ACHN (cell line): Measurements from ENCODE around the gene MT4.

Source experiments
- DNase-seq: peaks from one replicate; pipeline ENCODE4 v3.0.0-alpha.2; 2015
- in situ Hi-C: cut with HindIII; loops from 2 replicates; pipeline ENCODE4 v1.10.0; 2017; ENCODE audit warnings: low sequenced_read_pairs, low pct_ligation_motif_present, low pct_unique_long_range_greater_than_20kb

The MT4 gene

DNA sequence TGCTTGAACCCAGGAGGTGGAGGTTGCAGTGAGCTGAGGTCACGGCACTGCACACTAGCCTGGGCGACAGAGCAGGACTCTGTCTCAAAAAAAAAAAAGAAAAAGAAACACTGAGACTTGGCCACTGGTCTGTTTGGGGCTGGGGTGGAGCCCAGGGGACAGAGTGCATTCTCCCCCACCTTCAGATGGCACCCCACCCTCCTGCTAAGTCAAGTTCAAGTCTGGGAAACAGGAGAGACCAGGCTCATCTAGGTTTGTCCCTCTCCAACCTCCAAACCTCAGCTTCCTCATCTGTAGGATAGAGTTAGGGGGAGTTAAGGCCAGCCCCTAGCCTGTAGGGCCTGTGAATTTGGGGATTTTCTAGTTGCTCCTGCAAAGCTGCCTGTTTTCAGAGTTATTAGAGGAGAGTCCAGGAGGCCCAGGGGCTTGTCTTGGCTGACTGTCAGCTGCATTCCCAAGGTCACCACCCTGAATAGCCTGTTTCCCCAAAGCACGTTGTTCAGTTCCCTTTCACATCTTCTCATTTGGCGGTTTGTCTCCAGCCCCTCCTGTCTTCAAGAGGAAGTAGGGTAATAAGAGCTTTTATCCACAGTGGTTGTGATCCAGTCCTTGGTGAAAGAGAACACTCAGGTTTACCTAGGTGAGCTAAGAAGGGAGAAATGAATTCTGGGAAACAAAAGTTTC is 26.6 kb downstream of the MT4 start:
- DNase-seq = no peak
- in situ Hi-C loops = no loop called here

- DNase-seq = no peak
- in situ Hi-C loops = no loop called here
These were observed 28.9 kb downstream of the MT4 start for GRCh38 chr16:56593573-56594291.

GRCh38 chr16:56594292-56594619 is 29.4 kb downstream of the MT4 start:
- in situ Hi-C loops = no loop called here
- no peak for DNase-seq

- in situ Hi-C loops = no loop called here
- peak; percentile 73 for DNase-seq
These were observed 35.6 kb downstream of the MT4 start for GRCh38 chr16:56600398-56600999.

DNA sequence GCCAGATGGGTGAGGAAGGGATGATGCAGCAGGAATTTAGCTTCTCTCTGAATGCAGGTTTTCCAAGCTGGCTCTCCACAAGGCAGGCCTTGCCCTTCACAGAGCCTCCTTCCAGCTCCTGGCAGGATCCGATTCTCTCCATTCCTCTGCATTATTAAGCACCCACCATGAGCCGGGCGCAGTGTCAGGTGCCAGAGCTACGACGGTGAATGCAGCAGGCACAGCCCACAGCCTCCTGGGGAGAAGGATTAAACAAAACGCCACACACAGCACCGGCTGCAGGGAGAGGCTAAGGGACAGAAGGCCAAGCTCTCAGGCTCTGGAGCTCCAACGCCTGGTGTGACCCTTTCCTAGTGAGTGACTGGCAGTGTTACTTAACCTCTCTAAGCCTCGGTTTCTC is 36.5 kb downstream of the MT4 start:
- in situ Hi-C loops = no loop called here

DNA sequence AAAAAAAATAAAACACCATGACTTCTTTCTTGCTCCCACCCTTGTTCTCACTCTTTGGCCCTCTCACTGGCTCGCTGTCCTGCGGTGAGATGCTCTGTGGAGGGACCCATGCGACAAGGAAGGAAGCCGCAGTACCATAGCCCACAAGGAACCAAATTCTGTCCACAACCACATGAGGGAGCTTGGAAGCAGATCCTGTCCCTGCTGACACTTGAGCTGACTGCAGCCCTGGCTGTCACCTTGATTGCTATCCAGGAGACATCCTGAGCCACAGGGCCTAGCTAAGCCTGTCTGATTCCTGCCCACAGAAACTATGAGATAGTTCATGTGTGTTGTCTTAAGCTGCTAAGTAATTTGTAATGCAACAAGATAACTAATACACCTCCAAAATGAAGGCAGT is 38.7 kb downstream of the MT4 start:
- DNase-seq = peak; percentile 75
- in situ Hi-C loops = no loop called here

More for the DNA sequence above, 36.5 kb downstream of the MT4 start:
- no peak for DNase-seq

DNA sequence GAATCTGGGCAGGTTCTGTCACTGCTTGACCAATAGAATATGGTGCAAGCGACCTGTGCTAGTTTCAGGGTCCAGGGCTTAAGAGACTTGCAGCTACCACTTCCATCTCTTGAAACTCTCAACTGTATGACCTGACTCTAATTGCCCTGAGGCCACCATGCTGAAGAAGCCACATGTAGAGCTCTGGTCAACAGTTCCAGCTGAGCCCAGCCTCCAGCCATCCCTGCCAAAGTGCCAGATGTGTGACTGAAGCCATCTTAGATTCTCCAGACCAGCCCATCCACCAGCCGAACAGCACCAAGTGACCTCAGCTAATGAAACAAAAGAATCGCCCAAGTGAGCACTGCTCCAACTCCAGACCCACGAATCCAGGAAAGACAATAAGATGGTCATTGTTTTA is 40.1 kb downstream of the MT4 start:
- in situ Hi-C loops = no loop called here
- no peak for DNase-seq

DNA sequence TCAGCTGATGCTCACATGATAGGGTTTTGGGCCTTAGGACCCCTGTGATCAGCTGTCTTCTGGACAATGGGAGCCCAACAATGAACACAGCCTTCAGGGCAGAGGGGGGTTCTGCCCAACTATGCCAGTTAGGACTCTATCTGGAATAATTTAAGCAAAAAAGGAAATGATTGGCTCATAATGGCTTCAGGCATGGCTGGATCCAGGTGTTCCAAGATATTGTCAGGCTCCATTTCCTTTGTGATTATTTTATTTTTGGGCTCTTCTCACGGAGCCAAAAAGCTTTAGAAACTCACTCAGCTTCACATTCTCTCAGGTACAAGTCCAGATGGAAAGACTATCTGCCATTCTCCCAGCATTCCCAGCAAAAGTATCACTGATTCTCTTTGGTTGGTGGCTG is 40.6 kb downstream of the MT4 start:
- in situ Hi-C loops = no loop called here
- no peak for DNase-seq

GRCh38 chr16:56606071-56606475 is 41.2 kb downstream of the MT4 start:
- peak; percentile 78 for DNase-seq
- in situ Hi-C loops = no loop called here

GRCh38 chr16:56606476-56607108 is 41.7 kb downstream of the MT4 start:
- DNase-seq = peak; percentile 87
- in situ Hi-C loops = no loop called here

DNA sequence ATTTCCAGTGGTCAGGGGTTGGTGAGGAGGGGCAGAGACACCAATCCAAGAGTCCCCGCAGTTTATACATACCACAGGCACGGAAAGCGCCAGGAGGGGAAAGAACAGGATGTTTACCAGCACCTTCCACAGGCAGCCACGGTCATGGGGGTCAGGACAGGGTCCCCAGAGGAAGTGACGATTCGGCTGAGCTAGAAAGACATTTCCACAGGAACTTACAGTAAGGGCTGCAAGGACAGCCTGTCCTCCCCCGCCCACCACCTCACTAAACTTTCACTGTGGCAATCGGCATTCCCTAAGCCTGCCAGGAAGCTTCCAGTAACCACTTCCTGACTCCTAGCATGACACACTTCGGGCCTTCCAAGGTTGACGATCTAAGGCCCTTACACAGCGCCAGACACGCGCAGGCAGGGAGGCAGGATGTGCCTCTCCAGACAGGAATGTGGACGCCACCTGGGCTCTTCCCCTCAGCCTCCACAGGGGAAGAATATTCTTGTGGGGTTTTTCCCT is 42.3 kb downstream of the MT4 start:
- in situ Hi-C loops = no loop called here
- peak; percentile 99 for DNase-seq

DNA sequence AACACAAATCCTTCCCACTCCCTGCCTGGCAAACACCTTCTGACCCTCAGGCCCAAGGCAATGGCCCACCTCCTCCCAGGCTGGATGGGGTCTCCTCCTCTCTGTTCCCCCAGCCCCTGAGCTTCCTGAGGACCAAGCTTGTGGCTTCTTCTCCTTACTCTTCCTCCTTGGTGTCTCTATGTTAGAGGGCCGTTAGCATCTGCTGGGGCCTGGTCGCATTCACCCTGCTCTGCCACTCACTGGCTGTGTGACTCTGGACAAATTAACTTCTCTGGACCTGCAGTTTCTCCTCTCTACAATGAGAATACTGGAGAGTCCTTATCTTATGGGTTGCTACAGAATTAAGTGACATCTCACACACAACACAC is 42.8 kb downstream of the MT4 start:
- in situ Hi-C loops = no loop called here
- no peak for DNase-seq

DNA sequence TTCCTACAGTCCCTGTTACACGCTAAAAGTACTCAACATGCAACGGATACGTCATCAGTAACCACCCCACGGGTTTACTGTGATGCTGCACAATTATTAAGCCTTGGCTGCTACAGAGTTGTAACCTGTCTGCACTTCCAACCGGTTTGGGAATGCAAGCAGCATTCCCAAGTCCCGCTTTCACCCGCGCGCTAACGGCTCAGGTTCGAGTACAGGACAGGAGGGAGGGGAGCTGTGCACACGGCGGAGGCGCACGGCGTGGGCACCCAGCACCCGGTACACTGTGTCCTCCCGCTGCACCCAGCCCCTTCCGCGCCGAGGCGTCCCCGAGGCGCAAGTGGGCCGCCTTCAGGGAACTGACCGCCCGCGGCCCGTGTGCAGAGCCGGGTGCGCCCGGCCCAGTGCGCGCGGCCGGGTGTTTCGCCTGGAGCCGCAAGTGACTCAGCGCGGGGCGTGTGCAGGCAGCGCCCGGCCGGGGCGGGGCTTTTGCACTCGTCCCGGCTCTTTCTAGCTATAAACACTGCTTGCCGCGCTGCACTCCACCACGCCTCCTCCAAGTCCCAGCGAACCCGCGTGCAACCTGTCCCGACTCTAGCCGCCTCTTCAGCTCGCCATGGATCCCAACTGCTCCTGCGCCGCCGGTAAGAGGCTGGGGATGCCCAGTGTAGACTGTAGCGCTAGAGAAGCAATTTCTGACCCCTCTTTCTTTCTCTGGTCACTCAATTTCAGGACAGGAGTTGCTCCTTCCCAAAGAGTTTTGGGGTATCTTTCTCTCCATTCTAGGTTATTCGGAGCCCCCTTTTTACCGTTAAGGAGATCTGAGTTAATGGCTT is 43.4 kb downstream of the MT4 start, which contains the start of gene MT2A:
Gene MT2A (plus strand): TSS at position 542 of the 833 bp plus-strand sequence. CDS start 72 bp downstream, at position 614.
- in situ Hi-C loops = no loop called here
- DNase-seq = peak; percentile 99

DNA sequence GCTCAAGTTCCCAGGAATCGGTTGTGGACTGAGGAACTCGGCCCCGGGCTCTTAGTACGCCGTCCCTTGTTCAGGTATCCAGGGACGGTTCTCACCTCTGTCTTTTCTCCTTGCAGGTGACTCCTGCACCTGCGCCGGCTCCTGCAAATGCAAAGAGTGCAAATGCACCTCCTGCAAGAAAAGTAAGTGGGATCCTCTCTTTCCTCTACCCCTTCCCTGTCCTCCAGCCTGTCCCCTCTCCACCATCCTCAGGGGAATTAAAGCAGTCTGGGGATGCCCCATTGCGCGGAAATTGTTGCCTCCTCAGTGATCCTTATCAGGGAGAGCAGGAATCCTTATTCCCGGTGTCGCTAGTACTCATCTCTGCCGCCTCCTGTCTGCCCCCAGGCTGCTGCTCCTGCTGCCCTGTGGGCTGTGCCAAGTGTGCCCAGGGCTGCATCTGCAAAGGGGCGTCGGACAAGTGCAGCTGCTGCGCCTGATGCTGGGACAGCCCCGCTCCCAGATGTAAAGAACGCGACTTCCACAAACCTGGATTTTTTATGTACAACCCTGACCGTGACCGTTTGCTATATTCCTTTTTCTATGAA is 44.1 kb downstream of the MT4 start:
- no peak for DNase-seq
- in situ Hi-C loops = no loop called here

GRCh38 chr16:56609463-56609921 is 44.6 kb downstream of the MT4 start:
- DNase-seq = peak; percentile 84
- in situ Hi-C loops = no loop called here

GRCh38 chr16:56610017-56610608 is 45.2 kb downstream of the MT4 start:
- in situ Hi-C loops = no loop called here
- peak; percentile 87 for DNase-seq

DNA sequence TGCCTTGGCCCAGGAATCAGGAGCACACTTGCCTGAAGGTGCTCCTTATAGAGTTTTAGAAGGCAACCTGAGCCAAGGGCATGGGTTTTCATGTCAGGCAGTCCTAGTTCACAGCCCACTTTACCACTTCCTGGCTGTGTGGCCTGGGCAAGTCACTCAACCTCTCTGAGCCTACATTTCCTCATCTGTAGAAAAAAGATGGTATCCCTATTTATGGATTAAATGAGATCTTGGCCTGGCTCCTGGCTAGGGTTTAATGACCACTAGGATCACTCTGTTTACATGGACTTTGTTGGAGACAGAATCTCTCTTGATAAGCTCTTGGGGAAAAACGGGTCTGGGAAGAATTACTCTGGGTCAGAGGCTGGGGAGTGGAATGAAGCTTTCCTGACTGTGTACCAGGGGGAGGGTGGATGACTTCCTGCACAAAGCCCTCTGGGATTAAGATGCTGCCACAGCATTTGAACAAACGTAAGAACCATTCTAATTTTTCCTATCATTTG is 45.8 kb downstream of the MT4 start:
- in situ Hi-C loops = no loop called here
- DNase-seq = no peak
